ENCODE data around the gene AGRP. TPM values are rescaled to one million over a fixed set of nuclear protein-coding genes. Genes with fewer than 3 reads are reported as not detected.

AGRP gene
- total and polyA plus RNA-seq, 4 donors, result 0.18 to 0.50 TPM; not detected in 2

DNA sequence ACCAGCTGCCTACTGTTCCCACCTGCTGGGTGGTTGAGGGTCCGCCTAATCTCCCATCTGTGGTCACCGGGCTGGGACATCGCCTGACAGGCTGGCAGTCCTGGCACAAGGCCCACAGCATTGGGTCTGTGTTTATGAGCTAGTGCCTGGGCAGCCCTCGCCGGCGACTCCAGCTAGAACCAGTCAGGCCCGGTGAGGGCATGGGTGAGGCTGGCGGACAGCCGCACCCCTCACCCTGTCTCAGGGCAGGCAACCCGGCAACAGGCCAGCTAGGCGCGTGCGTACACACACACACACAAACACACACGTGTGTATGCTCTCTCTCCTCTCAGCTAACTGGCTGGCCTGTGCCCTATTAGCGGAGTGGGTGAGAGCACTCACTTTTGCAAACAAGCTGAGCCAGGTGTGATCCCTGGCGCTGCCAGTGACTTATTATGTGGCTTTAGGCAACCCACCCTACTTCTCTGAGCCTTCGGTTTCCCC is 42.0 kb downstream of the AGRP start:
- peak overlapping the region; percentile 4 to 20 for H3K27ac ChIP-seq (ENCODE audit: low read depth in 1 of 2, low read length in 2 of 2)
- WGBS, result 28% methylated on average over 17 of the region's 17 CpGs
- DNase-seq (ENCODE audit: low spot score), result no peak
- H3K4me3 ChIP-seq (ENCODE audit: low read depth in 1 of 3, low read length in 3 of 3), result no peak overlapping the region
- no peak overlapping the region for H3K9ac ChIP-seq (ENCODE audit: low read depth in 1 of 2, low read length in 2 of 2)
- TF ChIP-seq HNF4A (conservative IDR thresholded peaks at IDR 0.05), result peak in 1 of 2 donors; percentile 36
- no peak for TF ChIP-seq GABPA (IDR thresholded peaks at IDR 0.05 in 1 of 2, conservative IDR thresholded peaks at IDR 0.05 in 1 of 2)
- TF ChIP-seq MAX (IDR thresholded peaks at IDR 0.05), result no peak
- no peak for TF ChIP-seq TAF1 (conservative IDR thresholded peaks at IDR 0.05)
- TF ChIP-seq RXRA (IDR thresholded peaks at IDR 0.05), result peak in 1 of 2 donors; percentile 65
- TF ChIP-seq EGR1 (IDR thresholded peaks at IDR 0.05; ENCODE audit: low read depth in 2 of 2), result peak in 1 of 2 donors; percentile 25
- no peak for TF ChIP-seq FOXA1 (IDR thresholded peaks at IDR 0.05)
- H3K36me3 ChIP-seq (ENCODE audit: control insufficient read depth in 4 of 4, insufficient read depth in 3 of 4, low read depth in 1 of 4, low read length in 3 of 4), result peaks cover 2 to 21% (median 10%) of the 10 kb centered on the region in 4 donors
- H3K27me3 ChIP-seq (ENCODE audit: control insufficient read depth in 4 of 4, insufficient read depth in 4 of 4, low read length in 3 of 4), result no peaks in the 10 kb centered on the region
- H3K4me1 ChIP-seq (ENCODE audit: control insufficient read depth in 4 of 4, insufficient read depth in 4 of 4, low read length in 3 of 4), result peaks cover 32 to 57% (median 52%) of the 10 kb centered on the region in 4 donors
- H3K9me3 ChIP-seq (ENCODE audit: control insufficient read depth in 4 of 4, low read length in 3 of 4), result no peaks in the 10 kb centered on the region

DNA sequence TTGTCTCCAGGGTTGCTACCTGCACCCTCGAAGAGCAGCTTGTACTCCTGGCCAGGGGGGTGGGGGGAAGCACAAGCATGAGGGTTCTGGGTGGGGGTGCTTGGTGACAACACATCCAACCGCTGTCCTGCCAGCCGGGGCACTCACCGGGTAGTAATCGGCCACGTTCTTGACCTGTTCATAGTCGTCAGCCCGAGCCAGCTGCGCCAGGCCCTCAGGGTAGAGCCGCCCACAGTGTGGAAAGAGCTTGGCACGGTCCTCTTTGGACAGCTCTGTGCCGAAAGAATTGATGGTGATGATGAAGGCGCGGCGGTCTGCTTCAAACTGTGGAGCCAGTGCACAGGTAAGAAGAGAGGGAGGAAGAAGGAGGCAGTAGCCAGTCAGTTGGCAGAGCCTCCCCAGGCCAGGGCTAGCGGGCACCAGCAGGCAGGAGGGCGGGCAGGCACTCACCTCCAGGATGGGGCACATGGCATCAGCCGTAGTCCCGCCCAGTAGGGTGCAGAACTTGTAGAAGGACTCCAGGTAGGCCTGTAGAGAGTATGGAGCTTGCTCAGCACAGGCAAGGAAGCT is 44.4 kb downstream of the AGRP start:
- Histone ChIP-seq H3K4me1 (ENCODE audit: control insufficient read depth in 4 of 4, insufficient read depth in 4 of 4, low read length in 3 of 4) (peaks cover 19 to 33% (median 28%) of the 10 kb centered on the region in 4 donors), H3K9me3 (ENCODE audit: control insufficient read depth in 4 of 4, low read length in 3 of 4) (no peaks in the 10 kb centered on the region), H3K27me3 (ENCODE audit: control insufficient read depth in 4 of 4, insufficient read depth in 4 of 4, low read length in 3 of 4) (no peaks in the 10 kb centered on the region), H3K9ac (ENCODE audit: low read depth in 1 of 2, low read length in 2 of 2) (no peak overlapping the region), H3K4me3 (ENCODE audit: low read depth in 1 of 3, low read length in 3 of 3) (no peak overlapping the region), H3K36me3 (ENCODE audit: control insufficient read depth in 4 of 4, insufficient read depth in 3 of 4, low read depth in 1 of 4, low read length in 3 of 4) (peaks cover 0 to 21% (median 10%) of the 10 kb centered on the region in 4 donors), H3K27ac (ENCODE audit: low read depth in 1 of 2, low read length in 2 of 2) (no peak overlapping the region)
- WGBS, result 94% methylated on average over 19 of the region's 19 CpGs
- no peak for DNase-seq (ENCODE audit: low spot score)
- TF ChIP-seq RAD21 (IDR thresholded peaks at IDR 0.05), result no peak
- no peak for TF ChIP-seq JUND (IDR thresholded peaks at IDR 0.05)
- TF ChIP-seq, protein P1, sequence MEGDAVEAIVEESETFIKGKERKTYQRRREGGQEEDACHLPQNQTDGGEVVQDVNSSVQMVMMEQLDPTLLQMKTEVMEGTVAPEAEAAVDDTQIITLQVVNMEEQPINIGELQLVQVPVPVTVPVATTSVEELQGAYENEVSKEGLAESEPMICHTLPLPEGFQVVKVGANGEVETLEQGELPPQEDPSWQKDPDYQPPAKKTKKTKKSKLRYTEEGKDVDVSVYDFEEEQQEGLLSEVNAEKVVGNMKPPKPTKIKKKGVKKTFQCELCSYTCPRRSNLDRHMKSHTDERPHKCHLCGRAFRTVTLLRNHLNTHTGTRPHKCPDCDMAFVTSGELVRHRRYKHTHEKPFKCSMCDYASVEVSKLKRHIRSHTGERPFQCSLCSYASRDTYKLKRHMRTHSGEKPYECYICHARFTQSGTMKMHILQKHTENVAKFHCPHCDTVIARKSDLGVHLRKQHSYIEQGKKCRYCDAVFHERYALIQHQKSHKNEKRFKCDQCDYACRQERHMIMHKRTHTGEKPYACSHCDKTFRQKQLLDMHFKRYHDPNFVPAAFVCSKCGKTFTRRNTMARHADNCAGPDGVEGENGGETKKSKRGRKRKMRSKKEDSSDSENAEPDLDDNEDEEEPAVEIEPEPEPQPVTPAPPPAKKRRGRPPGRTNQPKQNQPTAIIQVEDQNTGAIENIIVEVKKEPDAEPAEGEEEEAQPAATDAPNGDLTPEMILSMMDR (IDR thresholded peaks at IDR 0.05; ENCODE audit: low read depth, low read length, missing input control), result no peak
- no peak for TF ChIP-seq YY1 (IDR thresholded peaks at IDR 0.05)
- TF ChIP-seq, protein P2, sequence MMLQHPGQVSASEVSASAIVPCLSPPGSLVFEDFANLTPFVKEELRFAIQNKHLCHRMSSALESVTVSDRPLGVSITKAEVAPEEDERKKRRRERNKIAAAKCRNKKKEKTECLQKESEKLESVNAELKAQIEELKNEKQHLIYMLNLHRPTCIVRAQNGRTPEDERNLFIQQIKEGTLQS (IDR thresholded peaks at IDR 0.05), result no peak
- no peak for TF ChIP-seq HNF4A (conservative IDR thresholded peaks at IDR 0.05)
- no peak for TF ChIP-seq TAF1 (conservative IDR thresholded peaks at IDR 0.05)
- TF ChIP-seq ZBTB33 (IDR thresholded peaks at IDR 0.05), result no peak
- TF ChIP-seq FOXA1 (IDR thresholded peaks at IDR 0.05), result no peak
- no peak for TF ChIP-seq NR2F2 (IDR thresholded peaks at IDR 0.05)
- no peak for TF ChIP-seq FOXA2 (IDR thresholded peaks at IDR 0.05)
- TF ChIP-seq SP1 (IDR thresholded peaks at IDR 0.05), result no peak
